Measurements from ENCODE around the gene FGD4. TPM values are rescaled to one million over a fixed set of nuclear protein-coding genes. Genes with fewer than 3 reads are reported as not detected.

FGD4 gene
- total RNA-seq, 2 experiments from 2014 or later = 0.17 to 0.22 TPM

DNA sequence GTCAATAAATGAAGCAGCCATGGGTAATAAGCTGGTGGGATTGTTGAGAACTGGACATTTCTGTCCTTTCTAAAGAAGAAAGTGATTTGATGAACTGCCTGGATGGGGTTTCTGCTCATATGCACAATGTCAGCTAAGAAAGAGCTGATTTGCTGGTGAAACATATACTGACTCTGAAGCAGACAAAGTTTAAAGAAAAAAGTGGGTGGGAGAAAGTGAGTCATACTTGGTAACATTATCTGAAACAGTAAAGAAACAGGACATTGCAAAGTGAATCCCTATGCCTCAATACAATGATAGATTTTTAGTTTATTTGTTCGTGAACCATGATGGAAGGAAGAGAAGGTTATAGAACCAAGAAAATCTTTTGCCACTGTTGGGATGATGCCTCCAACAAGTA, 184.2 kb downstream of the FGD4 start:
- H3K27me3 Mint-ChIP-seq = no peaks in the 10 kb centered on the region
- H3K4me3 Mint-ChIP-seq = no peak overlapping the region
- POLR2A ChIA-PET = no interaction called here
- peaks cover 10% of the 10 kb centered on the region for H3K9me3 Mint-ChIP-seq
- no peak overlapping the region for H3K27ac Mint-ChIP-seq
- CTCF ChIA-PET = no interaction called here
- peaks cover 15% of the 10 kb centered on the region for H3K36me3 Mint-ChIP-seq (ENCODE audit: low read depth)
- H3K4me1 Mint-ChIP-seq = peaks cover 31% of the 10 kb centered on the region
- DNase-seq = no peak

DNA sequence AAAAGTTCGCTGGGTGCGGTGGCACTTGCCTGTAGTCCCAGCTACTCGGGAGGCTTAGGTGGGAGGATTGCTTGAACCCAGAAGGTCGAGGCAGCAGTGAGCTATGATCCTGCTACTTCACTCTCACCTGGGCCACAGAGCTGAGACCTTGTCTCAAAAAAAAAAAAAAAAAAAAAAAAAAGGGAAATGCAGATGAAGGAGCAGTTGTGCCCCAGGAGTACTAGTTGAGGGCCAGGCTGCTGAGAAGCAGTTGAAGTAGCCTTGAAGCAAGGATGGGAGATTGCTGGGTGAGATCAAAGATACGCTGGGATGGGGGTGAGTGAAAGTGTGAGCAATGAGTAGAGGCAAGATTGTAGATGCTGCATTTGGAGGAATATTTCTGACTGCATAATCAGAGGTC, 186.3 kb downstream of the FGD4 start:
- no peak for DNase-seq
- POLR2A ChIA-PET = no interaction called here
- H3K4me1 Mint-ChIP-seq = peaks cover 51% of the 10 kb centered on the region
- H3K27me3 Mint-ChIP-seq = no peaks in the 10 kb centered on the region
- H3K36me3 Mint-ChIP-seq (ENCODE audit: low read depth) = peaks cover 15% of the 10 kb centered on the region
- H3K27ac Mint-ChIP-seq = peak overlapping the region; percentile 58
- no peak overlapping the region for H3K4me3 Mint-ChIP-seq
- peaks cover 10% of the 10 kb centered on the region for H3K9me3 Mint-ChIP-seq
- CTCF ChIA-PET = no interaction called here

DNA sequence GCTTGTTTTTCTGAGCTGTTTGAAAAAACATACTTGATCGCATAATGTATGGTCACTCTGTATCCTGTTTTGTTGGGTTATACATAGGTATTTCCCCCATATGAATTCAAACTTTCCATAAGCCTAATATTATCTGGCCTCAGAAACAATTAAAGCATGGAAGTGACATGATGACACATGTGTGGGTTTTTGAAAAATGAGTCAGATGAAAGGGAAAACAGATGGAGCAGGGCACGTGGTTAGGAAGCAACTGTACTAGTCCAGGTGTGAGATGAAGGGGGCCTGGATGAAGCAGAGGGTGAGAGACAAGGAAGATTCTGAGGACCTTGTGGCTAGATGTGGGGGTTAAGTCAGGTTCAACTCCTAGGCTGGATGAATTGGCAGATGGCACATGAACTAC, 187.0 kb downstream of the FGD4 start:
- peaks cover 10% of the 10 kb centered on the region for H3K9me3 Mint-ChIP-seq
- no peak for DNase-seq
- peaks cover 15% of the 10 kb centered on the region for H3K36me3 Mint-ChIP-seq (ENCODE audit: low read depth)
- POLR2A ChIA-PET = no interaction called here
- CTCF ChIA-PET = interaction anchor here (0.6 kb wide), 1 partner anchor 14 kb away, joined by 3 read pairs; no protein-coding TSS in a partner anchor
- H3K4me3 Mint-ChIP-seq = no peak overlapping the region
- no peaks in the 10 kb centered on the region for H3K27me3 Mint-ChIP-seq
- peak overlapping the region; percentile 11 for H3K27ac Mint-ChIP-seq
- peaks cover 57% of the 10 kb centered on the region for H3K4me1 Mint-ChIP-seq

DNA sequence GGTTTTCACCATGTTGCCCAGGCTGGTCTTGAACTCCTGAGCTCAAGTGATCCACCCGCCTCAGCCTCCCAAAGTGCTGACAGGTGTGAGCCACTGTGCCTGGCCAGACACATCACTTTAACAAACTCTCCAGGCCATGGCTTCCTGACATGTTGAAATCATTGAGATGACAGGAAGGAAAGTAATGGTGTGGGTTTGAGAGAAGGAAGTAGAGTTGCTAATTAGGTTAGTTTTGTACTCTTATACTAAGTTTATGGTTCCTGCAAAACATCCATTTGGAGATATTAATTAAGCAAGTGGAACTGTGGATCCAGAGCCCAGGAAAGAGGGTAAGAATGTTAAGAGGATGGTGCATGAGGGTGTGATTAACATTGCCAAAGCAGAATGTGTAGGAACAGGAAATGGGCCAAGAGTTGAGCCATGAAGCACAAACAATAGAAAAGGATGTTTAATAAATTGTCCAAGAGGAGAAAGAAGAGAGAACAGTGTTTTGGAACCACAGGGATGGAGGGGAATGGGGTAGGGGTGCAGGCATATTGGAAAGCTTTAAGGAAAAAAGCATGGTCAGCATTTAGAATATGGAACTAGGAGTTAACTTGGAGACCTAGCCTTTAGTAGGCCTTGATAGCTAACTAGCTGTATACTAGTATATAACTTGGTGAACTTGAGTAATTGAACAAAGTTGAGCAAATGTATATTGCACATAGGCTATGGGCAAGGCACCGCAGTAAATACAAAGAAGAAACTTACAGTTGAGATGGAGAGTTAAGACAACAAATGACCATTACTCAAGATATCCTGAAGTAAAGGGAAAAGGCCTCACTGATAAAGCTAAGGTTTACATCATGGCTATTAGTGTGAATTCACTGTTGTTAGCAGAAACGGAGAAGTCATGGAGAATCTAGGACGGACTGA, 188.5 kb downstream of the FGD4 start:
- Mint-ChIP-seq H3K4me1 (peaks cover 55% of the 10 kb centered on the region), H3K9me3 (peaks cover 10% of the 10 kb centered on the region), H3K36me3 (ENCODE audit: low read depth) (peaks cover 15% of the 10 kb centered on the region), H3K27me3 (no peaks in the 10 kb centered on the region), H3K4me3 (no peak overlapping the region), H3K27ac (peak overlapping the region; percentile 93)
- CTCF ChIA-PET = interaction anchor here (0.6 to 0.7 kb wide), 2 partner anchors 45 to 79 kb away, joined by 3 read pairs; no protein-coding TSS in a partner anchor
- POLR2A ChIA-PET = no interaction called here
- DNase-seq = no peak

DNA sequence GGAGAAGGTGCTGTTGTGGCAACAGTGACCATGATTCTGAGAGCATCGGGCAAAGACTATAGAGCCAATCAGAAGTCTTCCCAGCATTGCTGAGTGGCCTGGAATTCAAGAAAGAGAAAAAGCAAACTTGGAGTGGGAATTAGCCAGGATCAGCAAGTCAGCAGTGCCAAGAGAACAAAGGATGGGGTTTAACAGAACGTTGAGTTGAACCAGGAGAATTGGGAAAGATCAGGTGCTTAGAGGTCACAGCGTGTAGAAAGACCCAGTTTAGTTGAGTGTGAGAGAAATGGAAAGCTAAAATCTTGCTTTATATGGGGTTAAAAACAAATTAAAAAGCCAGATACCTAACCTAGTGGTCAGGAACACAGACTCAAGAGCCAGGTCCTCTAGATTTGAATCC, 189.2 kb downstream of the FGD4 start:
- peak overlapping the region; percentile 6 for H3K4me3 Mint-ChIP-seq
- H3K4me1 Mint-ChIP-seq = peaks cover 52% of the 10 kb centered on the region
- no peak for DNase-seq
- peaks cover 15% of the 10 kb centered on the region for H3K36me3 Mint-ChIP-seq (ENCODE audit: low read depth)
- no peaks in the 10 kb centered on the region for H3K27me3 Mint-ChIP-seq
- H3K9me3 Mint-ChIP-seq = peaks cover 10% of the 10 kb centered on the region
- POLR2A ChIA-PET = no interaction called here
- H3K27ac Mint-ChIP-seq = peak overlapping the region; percentile 93
- CTCF ChIA-PET = no interaction called here

DNA sequence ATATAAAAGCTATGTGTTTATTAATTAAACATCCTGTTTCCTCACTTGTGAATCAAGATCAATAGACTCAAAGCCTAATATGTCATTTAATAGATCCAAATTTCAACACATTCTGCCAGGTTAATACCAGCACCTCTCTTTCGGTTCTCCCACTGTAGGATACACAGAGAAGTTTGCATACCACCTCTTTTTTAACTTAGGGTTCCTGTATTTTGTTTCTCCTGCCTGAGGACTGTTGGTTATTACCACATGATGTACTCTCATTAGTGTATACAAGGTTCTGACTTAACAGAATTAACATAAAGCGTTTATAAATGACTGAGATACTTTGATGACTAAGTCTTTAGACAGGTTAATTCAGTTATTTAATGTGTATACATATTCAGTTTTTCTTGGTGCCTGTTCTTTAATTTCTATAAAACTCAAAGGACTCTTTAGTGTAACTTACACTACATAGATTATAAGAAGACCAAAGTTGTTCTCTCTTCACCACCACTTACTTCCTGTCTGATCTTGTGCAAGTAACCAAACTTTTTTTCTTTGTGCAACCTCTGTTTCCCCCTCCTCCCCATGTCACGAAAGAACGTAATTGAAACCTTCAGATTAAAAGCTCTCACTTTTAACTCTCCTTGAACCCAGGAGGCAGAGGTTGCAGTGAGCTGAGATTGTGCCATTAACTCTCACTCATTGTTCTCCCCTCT, 190.0 kb downstream of the FGD4 start:
- Mint-ChIP-seq H3K4me1 (peaks cover 53% of the 10 kb centered on the region), H3K27me3 (no peaks in the 10 kb centered on the region), H3K9me3 (peaks cover 10% of the 10 kb centered on the region), H3K36me3 (ENCODE audit: low read depth) (peaks cover 15% of the 10 kb centered on the region), H3K27ac (peak overlapping the region; percentile 93), H3K4me3 (peak overlapping the region; percentile 1)
- peak; percentile 46 for DNase-seq
- ChIA-PET CTCF (interaction anchor here (0.5 to 0.7 kb wide), 2 partner anchors 59 to 941 kb away, joined by 3 to 6 read pairs; no protein-coding TSS in a partner anchor), POLR2A (interaction anchor here (0.6 kb wide), 2 partner anchors 15 to 50 kb away, joined by 3 to 8 read pairs; no protein-coding TSS in a partner anchor)

DNA sequence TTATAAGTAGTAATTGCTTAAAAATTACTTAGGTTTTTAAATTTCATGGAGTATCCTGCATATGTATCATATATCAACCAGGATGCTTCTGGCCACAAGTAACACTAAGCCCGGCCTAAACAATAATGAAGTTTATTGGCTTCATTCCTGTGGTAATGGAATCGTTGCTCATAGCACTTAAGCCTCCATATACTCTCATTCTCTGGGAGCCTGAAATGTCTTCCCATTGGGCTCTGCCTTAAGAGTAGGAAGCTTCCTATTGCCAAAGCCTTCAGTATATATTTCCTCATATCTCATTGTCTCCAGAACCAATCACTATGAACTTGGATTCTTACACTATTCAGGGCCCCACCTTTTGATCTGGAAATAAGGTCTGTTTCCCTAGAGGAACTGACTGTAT, 195.9 kb downstream of the FGD4 start:
- no peak for DNase-seq
- Mint-ChIP-seq H3K4me1 (peaks cover 15% of the 10 kb centered on the region), H3K4me3 (no peak overlapping the region), H3K36me3 (ENCODE audit: low read depth) (no peaks in the 10 kb centered on the region), H3K9me3 (no peaks in the 10 kb centered on the region), H3K27ac (no peak overlapping the region), H3K27me3 (no peaks in the 10 kb centered on the region)
- CTCF ChIA-PET = no interaction called here
- POLR2A ChIA-PET = no interaction called here

DNA sequence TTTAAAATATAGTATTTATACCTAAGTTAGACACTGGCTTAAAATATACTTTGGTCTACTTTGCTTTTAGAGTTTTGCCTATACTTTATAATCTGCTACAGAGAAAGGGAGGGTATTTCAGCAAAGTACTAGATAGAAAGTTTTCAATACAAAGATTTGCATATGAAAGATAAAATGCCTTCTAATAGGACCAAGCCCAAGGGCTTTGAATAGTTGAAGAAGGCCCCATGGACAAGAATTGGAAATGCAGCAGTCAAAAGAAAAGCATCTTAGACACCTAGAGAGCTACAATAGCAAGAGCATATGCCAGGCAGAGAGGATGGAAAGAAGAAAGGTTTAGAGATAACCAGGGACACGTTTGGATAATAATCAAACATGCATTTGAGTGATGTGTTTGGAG, 196.7 kb downstream of the FGD4 start:
- Mint-ChIP-seq H3K27me3 (no peaks in the 10 kb centered on the region), H3K9me3 (no peaks in the 10 kb centered on the region), H3K36me3 (ENCODE audit: low read depth) (no peaks in the 10 kb centered on the region), H3K27ac (no peak overlapping the region), H3K4me1 (peaks cover 8% of the 10 kb centered on the region), H3K4me3 (no peak overlapping the region)
- POLR2A ChIA-PET = no interaction called here
- CTCF ChIA-PET = no interaction called here
- DNase-seq = no peak

DNA sequence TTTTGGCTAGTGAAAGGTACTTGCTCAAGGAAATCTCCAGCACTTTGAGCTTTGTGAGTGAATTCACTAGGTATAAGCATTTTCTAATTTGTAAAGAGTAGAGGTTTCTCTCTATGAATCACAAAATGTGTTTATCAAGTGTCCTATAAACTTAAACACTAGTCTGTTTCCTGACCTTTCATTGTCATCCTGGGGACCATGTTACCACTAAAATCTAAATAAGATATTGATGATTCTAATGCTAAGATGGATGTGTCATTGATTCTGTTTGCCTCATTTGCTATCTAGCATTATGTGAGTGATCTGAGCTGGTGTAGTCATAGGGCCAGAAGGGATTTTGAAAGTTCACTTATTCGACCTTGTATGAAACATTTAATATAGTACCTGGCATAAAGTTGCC, 199.3 kb downstream of the FGD4 start:
- DNase-seq = no peak
- Mint-ChIP-seq H3K4me1 (peaks cover 7% of the 10 kb centered on the region), H3K36me3 (ENCODE audit: low read depth) (no peaks in the 10 kb centered on the region), H3K9me3 (no peaks in the 10 kb centered on the region), H3K27ac (no peak overlapping the region), H3K27me3 (no peaks in the 10 kb centered on the region), H3K4me3 (no peak overlapping the region)
- CTCF ChIA-PET = interaction anchor here (1.1 kb wide), 1 partner anchor 157 kb away, joined by 3 read pairs; no protein-coding TSS in a partner anchor
- POLR2A ChIA-PET = no interaction called here

DNA sequence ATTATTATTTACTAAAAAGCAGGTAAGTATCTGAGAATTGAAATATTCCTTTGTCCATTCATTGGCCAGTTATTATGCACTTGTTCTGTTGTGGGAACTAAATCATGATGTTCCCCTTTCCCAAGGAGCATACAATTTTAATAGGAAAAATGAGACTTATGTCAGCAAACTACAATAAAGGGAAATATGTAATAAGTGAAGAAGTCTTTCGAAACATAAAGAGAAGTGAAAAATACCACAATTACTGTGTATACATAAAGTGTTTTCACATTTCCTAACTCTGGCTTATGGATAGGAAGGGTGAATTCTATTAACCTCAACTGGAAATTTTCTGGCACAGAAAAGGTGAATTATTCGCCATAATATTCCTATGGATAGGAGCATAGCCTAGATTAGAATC, 201.3 kb downstream of the FGD4 start:
- Mint-ChIP-seq H3K36me3 (ENCODE audit: low read depth) (peaks cover 2% of the 10 kb centered on the region), H3K4me1 (peaks cover 18% of the 10 kb centered on the region), H3K27ac (no peak overlapping the region), H3K4me3 (no peak overlapping the region), H3K27me3 (no peaks in the 10 kb centered on the region), H3K9me3 (no peaks in the 10 kb centered on the region)
- POLR2A ChIA-PET = no interaction called here
- DNase-seq = no peak
- CTCF ChIA-PET = interaction anchor here (0.7 kb wide), 1 partner anchor 14 kb away, joined by 3 read pairs; no protein-coding TSS in a partner anchor

DNA sequence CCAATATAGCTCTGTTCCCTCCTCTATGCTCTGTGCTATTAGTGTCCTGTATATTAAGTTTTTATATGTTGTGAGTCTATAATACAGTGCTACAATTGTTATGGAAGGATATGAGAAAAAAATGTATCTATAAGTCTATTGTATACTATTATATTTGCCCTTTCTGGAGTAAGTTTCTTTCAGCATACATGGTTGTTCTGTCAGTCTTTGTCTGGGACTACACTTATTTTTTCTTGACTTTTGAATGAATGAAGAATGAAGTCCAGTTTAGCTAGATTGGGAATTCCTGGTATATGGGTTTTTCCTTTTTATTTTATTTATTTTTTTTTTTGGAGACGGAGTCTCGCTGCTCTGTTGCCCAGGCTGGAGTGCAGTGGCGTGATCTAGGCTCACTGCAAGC, 203.7 kb downstream of the FGD4 start:
- ChIA-PET CTCF (interaction anchor here (0.6 kb wide), 1 partner anchor 232 kb away, joined by 3 read pairs; no protein-coding TSS in a partner anchor), POLR2A (no interaction called here)
- H3K4me1 Mint-ChIP-seq = peaks cover 18% of the 10 kb centered on the region
- H3K27ac Mint-ChIP-seq = no peak overlapping the region
- no peaks in the 10 kb centered on the region for H3K9me3 Mint-ChIP-seq
- no peak overlapping the region for H3K4me3 Mint-ChIP-seq
- H3K27me3 Mint-ChIP-seq = no peaks in the 10 kb centered on the region
- H3K36me3 Mint-ChIP-seq (ENCODE audit: low read depth) = peaks cover 2% of the 10 kb centered on the region
- DNase-seq = no peak

DNA sequence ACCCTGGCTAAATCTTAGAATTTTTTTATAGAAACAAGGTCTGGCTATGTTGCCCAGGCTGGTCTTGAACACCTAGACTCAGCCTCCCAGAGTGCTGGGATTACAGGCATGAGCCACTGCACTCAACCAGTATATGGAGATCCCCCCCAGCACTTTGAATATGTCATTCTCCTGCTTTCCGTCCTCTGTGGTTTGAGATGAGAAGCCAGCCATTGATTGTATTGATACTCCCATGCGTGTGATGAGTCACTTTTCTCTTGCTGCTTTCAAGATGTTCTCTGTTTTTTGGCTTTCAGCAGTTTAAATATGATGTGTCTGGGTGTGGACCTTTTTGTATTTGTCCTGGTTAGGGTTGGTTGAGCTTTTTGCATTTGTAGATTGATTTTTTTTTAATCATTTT, 204.5 kb downstream of the FGD4 start:
- H3K4me3 Mint-ChIP-seq = no peak overlapping the region
- H3K36me3 Mint-ChIP-seq (ENCODE audit: low read depth) = peaks cover 2% of the 10 kb centered on the region
- H3K27ac Mint-ChIP-seq = peak overlapping the region; percentile 65
- DNase-seq = peak; percentile 56
- no peaks in the 10 kb centered on the region for H3K9me3 Mint-ChIP-seq
- no peaks in the 10 kb centered on the region for H3K27me3 Mint-ChIP-seq
- ChIA-PET CTCF (no interaction called here), POLR2A (interaction anchor here (0.6 kb wide), 1 partner anchor 126 kb away, joined by 3 read pairs; no protein-coding TSS in a partner anchor)
- peaks cover 18% of the 10 kb centered on the region for H3K4me1 Mint-ChIP-seq

DNA sequence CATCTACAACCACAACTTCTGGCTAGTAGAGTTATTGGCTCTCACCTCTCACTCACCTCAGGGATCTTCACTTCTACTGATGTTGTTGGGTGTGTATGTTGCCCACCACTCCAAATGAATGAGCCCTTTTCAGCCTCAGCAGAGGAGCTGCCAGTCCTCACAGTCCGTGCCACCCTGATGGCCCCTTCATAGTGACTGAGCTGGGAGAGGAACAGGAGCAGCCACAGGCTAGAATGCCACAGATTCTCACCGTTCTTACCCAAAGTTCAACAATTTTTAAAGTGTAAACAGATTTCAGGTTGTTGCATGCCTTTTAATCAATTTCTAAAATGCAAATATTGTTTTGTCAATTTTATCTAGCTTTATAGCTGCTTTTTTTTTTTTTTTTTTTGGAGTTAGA, 205.2 kb downstream of the FGD4 start:
- no peaks in the 10 kb centered on the region for H3K27me3 Mint-ChIP-seq
- no peak for DNase-seq
- ChIA-PET POLR2A (interaction anchor here (0.6 to 1.0 kb wide), 2 partner anchors 15 to 127 kb away, joined by 3 to 8 read pairs; no protein-coding TSS in a partner anchor), CTCF (interaction anchor here (1.6 kb wide), 1 partner anchor 23 kb away, joined by 5 read pairs; no protein-coding TSS in a partner anchor)
- peak overlapping the region; percentile 65 for H3K27ac Mint-ChIP-seq
- no peak overlapping the region for H3K4me3 Mint-ChIP-seq
- H3K36me3 Mint-ChIP-seq (ENCODE audit: low read depth) = peaks cover 2% of the 10 kb centered on the region
- no peaks in the 10 kb centered on the region for H3K9me3 Mint-ChIP-seq
- H3K4me1 Mint-ChIP-seq = peaks cover 18% of the 10 kb centered on the region
